Activated CD8-positive, alpha-beta T cell treated with anti-CD3 and anti-CD28 coated beads for 36 hours (primary cell): ENCODE results near the gene ARL2BP. TPM values are rescaled to one million over a fixed set of nuclear protein-coding genes. Genes with fewer than 3 reads are reported as not detected.

Experiments used
- ATAC-seq: fragments of 200-7000 bp; cut with Tn5 transposase; one replicate; pipeline ENCODE4 v1.10.0; 2021; ENCODE audit warnings: mild to moderate bottlenecking, moderate library complexity
- CTCF ChIA-PET: fragments of 350-600 bp; sonication (Branson Sonifier 250); formaldehyde crosslinking; loops from one replicate; lab custom pipeline; 2021; ENCODE audit warnings: antibody characterized with exemption; lab: Charles Lee
- POLR2A ChIA-PET: fragments of 350-600 bp; sonication (Branson Sonifier 250); formaldehyde crosslinking; loops from one replicate; lab custom pipeline; 2021; ENCODE audit warnings: antibody characterized with exemption; lab: Charles Lee
- DNase-seq: peaks from one replicate; pipeline ENCODE4 v3.0.0-alpha.2; 2020
- H3K27ac Mint-ChIP-seq: one replicate; pipeline ENCODE4 v1.8.0; 2021; ENCODE audit warnings: mild to moderate bottlenecking, mixed read lengths
- H3K27me3 Mint-ChIP-seq: one replicate; pipeline ENCODE4 v1.8.0; 2021; ENCODE audit warnings: mixed read lengths
- H3K36me3 Mint-ChIP-seq: one replicate; pipeline ENCODE4 v1.8.0; 2021; ENCODE audit warnings: low read depth, mixed read lengths
- H3K4me1 Mint-ChIP-seq: one replicate; pipeline ENCODE4 v1.8.0; 2021; ENCODE audit warnings: low read depth, mixed read lengths
- H3K4me3 Mint-ChIP-seq: one replicate; pipeline ENCODE4 v1.8.0; 2021; ENCODE audit warnings: mild to moderate bottlenecking, moderate library complexity, mixed read lengths
- H3K9me3 Mint-ChIP-seq: one replicate; pipeline ENCODE4 v1.8.0; 2021; ENCODE audit warnings: mixed read lengths
- intact Hi-C: fragments of 100-400 bp; cut with micrococcal nuclease; formaldehyde crosslinking; loops from one replicate; pipeline ENCODE4 v1.10.0; 2022
- total RNA-seq, 2 experiments: library from RNA; stranded (reverse); gene quantifications; one replicate each; pipeline ENCODE4 v1.2.3, GENCODE V29; 2021
- TF ChIP-seq, protein P1 (sequence below): fragments of 200-600 bp; IDR thresholded peaks from one replicate; pipeline ENCODE4 v1.8.0; 2022; ENCODE audit warnings: antibody characterized with exemption, mild to moderate bottlenecking

ARL2BP gene
- total RNA-seq, 2 experiments from 2014 or later = 9.4 to 11.0 TPM

DNA sequence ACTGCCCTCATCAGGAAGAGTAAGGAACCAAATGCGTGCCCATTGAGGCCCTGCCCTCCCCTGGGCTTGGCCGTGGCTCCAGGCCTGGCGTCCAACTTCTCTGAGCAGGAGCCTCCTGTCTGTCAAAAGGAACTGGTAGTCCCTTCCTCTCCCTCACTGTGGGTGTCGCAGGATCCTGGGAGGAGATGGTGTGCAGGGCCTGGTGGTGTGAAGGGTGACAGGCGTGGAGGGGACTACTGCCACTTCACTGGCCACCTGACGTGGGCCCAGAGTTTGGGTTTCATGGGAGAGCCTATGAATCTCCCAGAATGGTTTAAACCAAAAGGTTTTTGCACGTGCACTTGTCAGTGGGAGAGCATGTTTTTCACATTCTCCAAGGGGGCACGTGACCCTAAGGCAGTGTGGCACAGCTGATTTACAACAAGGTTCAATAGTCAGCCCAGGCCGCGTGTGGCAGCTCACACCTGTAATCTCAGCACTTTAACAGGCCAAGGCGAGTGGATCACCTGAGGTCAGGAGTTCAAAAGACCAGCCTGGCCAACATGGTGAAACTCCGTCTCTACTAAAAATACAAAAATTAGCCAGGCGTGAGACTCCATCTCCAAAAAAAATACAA, 12.5 kb downstream of the ARL2BP start:
- H3K27ac Mint-ChIP-seq = no peak overlapping the region
- no peaks in the 10 kb centered on the region for H3K9me3 Mint-ChIP-seq
- ChIA-PET POLR2A (no interaction called here), CTCF (no interaction called here)
- peaks cover 5% of the 10 kb centered on the region for H3K36me3 Mint-ChIP-seq
- intact Hi-C loops = no loop called here
- TF ChIP-seq, protein P1, sequence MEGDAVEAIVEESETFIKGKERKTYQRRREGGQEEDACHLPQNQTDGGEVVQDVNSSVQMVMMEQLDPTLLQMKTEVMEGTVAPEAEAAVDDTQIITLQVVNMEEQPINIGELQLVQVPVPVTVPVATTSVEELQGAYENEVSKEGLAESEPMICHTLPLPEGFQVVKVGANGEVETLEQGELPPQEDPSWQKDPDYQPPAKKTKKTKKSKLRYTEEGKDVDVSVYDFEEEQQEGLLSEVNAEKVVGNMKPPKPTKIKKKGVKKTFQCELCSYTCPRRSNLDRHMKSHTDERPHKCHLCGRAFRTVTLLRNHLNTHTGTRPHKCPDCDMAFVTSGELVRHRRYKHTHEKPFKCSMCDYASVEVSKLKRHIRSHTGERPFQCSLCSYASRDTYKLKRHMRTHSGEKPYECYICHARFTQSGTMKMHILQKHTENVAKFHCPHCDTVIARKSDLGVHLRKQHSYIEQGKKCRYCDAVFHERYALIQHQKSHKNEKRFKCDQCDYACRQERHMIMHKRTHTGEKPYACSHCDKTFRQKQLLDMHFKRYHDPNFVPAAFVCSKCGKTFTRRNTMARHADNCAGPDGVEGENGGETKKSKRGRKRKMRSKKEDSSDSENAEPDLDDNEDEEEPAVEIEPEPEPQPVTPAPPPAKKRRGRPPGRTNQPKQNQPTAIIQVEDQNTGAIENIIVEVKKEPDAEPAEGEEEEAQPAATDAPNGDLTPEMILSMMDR = no peak
- ATAC-seq (no peak), DNase-seq (no peak)
- no peaks in the 10 kb centered on the region for H3K27me3 Mint-ChIP-seq
- H3K4me1 Mint-ChIP-seq = peaks cover 12% of the 10 kb centered on the region
- H3K4me3 Mint-ChIP-seq = no peak overlapping the region

DNA sequence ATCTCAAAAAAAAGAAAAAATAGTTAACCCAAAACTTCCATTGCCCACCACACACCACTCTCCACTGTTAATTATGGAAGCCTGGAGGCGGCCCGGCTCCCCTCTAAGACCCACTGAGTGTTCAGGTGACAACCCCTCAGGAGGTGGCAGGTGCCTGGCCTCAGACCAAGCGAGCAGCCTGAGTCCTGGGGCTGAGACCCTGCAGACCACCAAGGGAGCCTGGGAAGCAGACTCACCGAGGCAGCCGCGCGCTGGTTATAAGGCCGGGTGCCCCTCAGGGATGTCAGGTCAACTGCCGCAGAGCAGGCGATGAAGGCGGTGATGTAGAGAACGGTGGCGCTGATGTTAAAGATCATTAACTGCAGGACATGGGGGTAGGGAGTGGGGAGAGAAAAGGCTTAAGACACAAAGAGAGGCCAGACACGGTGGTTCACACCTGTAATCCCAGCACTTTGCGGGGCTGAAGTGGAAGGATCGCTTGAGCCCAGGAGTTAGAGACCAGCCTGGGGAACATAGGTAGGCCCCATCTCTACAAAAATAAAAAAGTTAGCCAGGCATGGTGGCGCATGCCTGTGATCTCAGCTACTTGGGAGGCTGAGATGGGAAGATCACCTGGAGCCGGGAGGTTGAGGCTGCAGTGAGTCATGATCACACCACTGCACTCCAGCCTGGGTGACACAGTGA, 13.3 kb downstream of the ARL2BP start:
- TF ChIP-seq, protein P1 = no peak
- no peaks in the 10 kb centered on the region for H3K27me3 Mint-ChIP-seq
- H3K27ac Mint-ChIP-seq = no peak overlapping the region
- intact Hi-C loops = no loop called here
- no peak overlapping the region for H3K4me3 Mint-ChIP-seq
- no peaks in the 10 kb centered on the region for H3K36me3 Mint-ChIP-seq
- DNase-seq = no peak
- no peaks in the 10 kb centered on the region for H3K9me3 Mint-ChIP-seq
- ATAC-seq = no peak
- H3K4me1 Mint-ChIP-seq = peaks cover 12% of the 10 kb centered on the region
- ChIA-PET POLR2A (no interaction called here), CTCF (no interaction called here)

DNA sequence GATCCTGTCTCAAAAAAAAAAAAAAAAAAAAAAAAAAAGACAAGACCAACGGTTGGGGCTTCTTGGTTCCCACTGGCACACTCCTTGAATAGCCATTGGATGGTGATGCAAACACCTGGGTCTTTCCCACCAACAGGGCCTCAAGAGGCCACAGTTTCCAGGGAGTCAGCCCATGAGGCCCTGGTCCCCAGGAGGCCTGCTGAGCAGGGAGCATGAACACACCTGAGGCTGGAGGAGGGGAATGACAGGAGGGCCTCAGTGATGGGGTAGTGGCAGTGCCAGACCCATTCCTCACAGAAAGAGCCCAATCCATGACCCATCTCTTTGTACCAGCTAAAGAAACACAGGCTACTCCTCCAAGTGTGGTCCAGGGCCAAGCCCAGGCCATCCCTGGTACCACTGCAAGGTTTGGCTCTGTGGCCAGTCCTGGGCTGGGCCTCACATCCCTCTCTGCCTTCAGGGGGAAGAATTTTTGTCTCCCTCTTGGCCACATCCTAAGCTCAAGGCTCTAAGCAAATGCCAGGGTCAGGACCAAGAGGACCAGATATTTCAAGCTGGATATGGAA, 13.9 kb downstream of the ARL2BP start:
- Mint-ChIP-seq H3K4me3 (no peak overlapping the region), H3K9me3 (no peaks in the 10 kb centered on the region), H3K4me1 (peaks cover 12% of the 10 kb centered on the region), H3K27ac (no peak overlapping the region), H3K36me3 (no peaks in the 10 kb centered on the region), H3K27me3 (no peaks in the 10 kb centered on the region)
- POLR2A ChIA-PET = interaction anchor here (0.8 kb wide), 1 partner anchor 13 kb away, joined by 5 read pairs; no protein-coding TSS in a partner anchor
- CTCF ChIA-PET = no interaction called here
- ATAC-seq (no peak), DNase-seq (no peak)
- intact Hi-C loops = no loop called here
- TF ChIP-seq, protein P1 = no peak

DNA sequence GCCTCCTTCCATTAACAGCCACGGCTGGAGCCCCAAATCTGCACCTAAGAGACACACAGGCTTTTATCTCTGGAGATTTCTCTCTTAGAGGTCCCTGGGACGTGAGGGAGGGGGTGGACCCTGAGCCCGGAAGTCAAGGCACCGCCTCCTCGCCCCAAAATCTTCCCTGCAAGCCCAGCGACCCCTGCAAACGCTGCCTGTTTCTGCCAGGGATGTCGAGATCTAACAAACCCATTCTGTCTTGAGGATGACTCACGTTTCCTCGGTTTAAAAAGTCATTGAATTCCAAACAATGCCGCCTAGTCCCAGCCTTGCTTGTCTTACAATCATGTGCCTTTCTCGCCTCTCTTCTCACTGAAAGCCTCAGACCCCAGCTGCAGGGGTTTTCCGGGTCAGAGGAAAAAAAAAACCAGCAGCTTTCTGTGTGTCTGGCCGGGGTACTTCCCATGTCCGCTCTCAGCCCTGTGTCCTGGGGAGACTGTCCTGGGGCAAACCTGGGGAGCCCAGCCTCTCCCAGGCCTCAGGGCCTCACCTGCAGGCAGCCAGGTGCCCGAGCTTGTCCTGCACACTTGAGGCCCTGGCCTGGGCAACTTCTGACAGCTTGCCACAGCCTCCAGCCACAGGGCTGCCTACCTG, 15.4 kb downstream of the ARL2BP start:
- peak; percentile 78 for ATAC-seq
- DNase-seq = peak; percentile 59
- TF ChIP-seq, protein P1 = no peak
- peak overlapping the region; percentile 84 for H3K27ac Mint-ChIP-seq
- H3K36me3 Mint-ChIP-seq = no peaks in the 10 kb centered on the region
- no peaks in the 10 kb centered on the region for H3K9me3 Mint-ChIP-seq
- ChIA-PET POLR2A (interaction anchor here (0.6 to 0.8 kb wide), 3 partner anchors 9 to 105 kb away, joined by 3 read pairs; no protein-coding TSS in a partner anchor), CTCF (interaction anchor here (0.9 kb wide), 1 partner anchor 16 kb away, joined by 3 read pairs; no protein-coding TSS in a partner anchor)
- H3K4me3 Mint-ChIP-seq = peak overlapping the region; percentile 53
- peaks cover 16% of the 10 kb centered on the region for H3K4me1 Mint-ChIP-seq
- intact Hi-C loops = no loop called here
- H3K27me3 Mint-ChIP-seq = no peaks in the 10 kb centered on the region
